HG03521 (cell line): ENCODE results near the gene PTPRR.

Source experiments
- ATAC-seq: cut with Tn5 transposase; IDR thresholded peaks from one replicate; pipeline ENCODE4 v1.9.1; 2021; ENCODE audit warnings: mild to moderate bottlenecking, moderate library complexity; ENCODE audit not compliant: unreplicated experiment

Gene PTPRR

GRCh38 chr12:70919176-70919575, 1.4 kb downstream of the PTPRR start:
- ATAC-seq: no peak

DNA sequence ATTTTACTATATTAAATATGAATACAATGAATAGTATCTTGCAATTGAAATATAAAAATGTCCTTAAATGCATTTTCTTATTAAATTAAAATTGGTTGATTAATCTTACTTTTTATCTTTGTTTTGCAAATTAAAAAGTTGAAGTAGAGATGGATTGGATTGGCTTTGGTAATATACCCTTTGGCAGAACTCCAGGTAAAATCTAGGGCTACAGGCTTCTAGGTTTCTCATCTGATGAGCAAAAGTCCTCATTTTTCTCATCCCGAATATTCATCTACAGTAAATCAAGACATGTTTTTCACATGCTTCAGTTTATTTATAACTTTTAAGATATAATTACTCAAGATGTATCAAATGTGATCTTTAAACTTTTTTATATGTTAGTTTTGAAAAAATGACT, 2.2 kb downstream of the PTPRR start:
- no peak for ATAC-seq

- no peak for ATAC-seq
These were observed 9.9 kb downstream of the PTPRR start for GRCh38 chr12:70910666-70911065.

DNA sequence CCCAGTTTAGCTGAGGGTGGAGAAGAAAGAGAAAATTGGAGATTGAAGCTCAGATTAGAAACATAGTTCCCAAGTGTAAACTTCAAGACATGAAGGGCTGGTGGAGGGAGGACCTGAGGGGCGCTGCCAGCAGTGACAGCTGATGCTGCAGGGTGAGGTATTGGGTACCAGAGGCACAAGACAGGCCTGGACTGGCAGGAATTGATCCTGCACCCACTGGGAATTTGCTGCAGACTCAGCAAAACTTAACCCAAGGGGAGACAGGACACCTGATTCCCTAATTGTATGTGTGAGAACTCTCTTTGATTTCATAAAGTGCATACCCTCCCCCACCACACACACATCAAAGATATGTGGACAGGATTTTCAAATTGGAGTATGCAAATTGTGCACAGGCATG, 11.6 kb downstream of the PTPRR start:
- no peak for ATAC-seq

- ATAC-seq: no peak
These were observed 13.1 kb downstream of the PTPRR start for GRCh38 chr12:70907412-70907811.

DNA sequence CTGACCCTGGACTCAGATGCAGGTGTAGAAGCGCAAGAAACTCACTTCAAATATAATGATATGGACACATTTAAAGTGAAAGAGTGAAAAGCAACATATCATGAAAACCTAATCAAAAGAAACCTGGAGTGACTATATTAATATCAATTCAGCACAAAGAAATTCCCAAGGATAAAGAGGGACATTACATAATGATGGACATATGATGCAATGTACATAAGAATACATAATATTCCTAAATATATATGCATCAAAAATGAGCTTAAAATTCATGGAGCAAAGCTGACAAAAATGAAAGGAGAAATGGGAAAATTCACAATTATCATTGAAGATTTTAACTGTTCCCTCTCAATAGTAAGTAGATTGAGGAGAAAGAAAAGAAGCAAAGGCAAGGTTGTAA, 24.6 kb downstream of the PTPRR start:
- ATAC-seq: no peak

DNA sequence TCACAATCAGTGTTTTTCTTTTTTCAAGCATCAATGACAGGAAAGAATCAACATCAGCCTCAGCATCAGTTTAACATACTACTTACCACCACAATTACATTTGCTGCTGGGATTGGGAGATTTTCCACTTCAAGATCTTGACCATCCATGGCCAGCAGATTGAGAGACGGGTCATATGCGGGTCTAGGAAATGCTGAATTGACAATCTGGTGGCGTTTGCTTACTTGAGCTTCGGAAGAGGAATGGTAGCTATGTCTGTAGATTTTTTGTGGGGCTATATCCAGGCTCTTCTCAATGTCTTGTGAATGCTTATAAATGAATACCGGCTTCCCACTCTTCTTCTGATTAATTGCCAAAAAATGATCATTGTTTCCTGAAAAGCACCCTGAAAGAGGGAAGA, 27.9 kb downstream of the PTPRR start:
- ATAC-seq: no peak

DNA sequence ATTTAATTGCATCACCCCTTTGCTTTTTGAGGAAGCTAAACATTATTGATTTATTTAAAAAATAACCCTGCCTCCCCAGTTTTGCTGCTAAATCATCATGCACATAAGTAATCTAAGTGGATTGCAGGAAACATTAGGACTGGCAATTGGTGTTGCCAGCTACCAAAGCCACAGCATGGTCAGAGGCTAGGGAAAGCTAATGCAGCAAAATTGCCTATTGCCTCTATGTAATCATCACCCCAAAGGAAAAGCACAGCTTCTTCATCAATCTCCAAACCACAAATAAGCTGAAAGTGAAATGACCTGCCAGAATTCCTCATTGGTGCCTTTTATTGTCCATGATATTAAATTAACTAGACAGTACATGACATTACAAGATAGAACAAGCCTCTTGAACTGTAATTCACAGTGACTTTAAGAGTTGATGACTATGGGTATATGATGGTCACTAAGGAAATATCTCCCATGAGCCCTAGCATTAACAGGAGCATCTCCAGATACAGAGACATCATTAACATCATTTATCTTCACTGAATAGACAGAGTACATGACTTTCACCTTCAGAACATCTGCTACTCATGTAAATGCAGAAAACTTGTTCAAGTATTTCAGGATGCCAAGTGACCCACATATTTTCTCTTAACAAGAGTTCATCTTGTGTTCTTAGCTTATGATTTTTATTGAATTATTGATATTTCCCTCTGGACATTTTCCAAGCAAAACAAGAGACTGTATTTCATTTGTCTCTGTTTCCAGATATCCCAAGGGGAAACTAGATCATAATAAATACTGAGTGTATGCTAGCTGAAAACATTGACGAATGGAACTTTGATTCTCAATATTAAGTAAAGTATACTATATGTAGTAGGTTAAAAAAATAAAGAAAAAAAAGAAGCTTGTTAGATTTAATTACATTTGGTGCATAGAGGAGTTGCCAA, 29.4 kb downstream of the PTPRR start:
- no peak for ATAC-seq

DNA sequence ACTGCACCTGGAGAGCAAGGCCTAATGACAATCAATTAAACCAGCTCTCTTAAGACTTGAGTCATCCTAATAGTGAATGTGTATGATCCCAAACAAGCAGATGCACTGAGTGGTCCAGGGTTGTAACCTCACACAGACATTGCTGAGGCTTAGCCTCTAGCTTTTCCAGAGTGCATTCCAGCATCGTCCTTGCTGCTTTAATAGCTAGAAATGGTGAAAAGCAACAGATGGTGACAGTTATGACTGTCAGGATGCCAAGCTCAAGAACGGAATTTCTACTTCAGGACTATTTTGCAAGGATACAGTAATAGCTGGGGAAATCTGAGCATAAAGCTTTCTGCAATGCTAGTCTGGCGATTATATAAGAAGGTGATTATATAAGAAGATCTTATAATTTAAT, 34.6 kb downstream of the PTPRR start:
- no peak for ATAC-seq

DNA sequence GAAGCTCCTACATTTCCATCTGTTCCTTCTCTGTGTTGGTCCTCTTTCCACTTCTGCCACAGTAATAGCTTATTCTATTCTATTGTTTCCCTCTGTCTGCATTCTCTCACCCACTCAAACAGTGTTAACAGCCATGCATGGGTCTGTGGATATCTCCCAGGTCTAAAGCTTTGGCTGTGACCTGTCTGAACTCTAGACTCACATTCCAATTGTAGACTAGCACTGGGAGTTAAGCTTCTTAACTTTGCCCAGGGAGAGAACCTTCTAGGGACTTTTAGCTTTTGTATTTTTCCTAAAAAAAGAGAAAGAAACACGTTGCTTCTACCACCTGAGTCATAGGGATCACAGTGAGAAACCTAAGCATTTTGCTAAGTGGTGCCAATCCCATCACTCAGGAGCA, 36.7 kb downstream of the PTPRR start:
- no peak for ATAC-seq

DNA sequence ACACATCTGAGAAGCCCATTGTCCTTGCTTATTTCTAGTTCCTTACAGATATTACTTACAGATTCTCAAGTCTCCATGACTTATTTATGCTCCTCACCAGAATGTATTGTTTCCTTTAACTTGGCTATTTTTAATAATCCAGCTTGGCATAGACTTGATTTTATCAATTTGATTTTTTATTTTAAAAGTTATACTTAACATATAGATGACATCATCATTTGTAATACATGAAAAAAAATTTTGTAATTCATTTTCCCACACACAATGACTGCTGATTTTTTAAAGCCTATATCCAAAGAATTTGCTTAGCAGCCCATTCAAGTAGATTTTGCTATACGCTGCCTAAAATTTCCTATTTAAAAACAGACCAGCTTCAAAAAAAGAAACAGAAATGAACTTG, 39.8 kb downstream of the PTPRR start:
- no peak for ATAC-seq

DNA sequence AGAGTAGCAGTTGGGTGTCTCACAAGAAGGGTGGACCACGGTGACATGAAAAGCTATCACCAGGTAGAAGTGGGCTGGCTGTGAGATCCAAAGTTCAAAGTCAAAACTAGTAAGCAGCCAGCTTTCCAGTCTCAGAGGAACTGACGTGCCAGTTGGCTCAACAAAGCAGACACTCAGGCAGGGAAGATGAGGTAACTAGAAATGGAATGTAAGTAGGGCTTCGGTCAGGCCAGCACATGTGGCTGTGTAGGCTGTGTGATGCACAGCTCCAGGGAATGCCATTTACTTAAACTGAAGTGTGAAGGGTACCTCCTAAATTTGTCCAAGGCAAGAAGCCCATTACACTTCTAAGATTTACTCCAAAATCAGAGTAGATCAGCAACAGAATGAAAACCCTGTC, 43.6 kb downstream of the PTPRR start:
- ATAC-seq: no peak

- ATAC-seq: no peak
These were observed 44.9 kb downstream of the PTPRR start for GRCh38 chr12:70875628-70876027.

GRCh38 chr12:70854881-70855568, 65.5 kb downstream of the PTPRR start:
- ATAC-seq: no peak

DNA sequence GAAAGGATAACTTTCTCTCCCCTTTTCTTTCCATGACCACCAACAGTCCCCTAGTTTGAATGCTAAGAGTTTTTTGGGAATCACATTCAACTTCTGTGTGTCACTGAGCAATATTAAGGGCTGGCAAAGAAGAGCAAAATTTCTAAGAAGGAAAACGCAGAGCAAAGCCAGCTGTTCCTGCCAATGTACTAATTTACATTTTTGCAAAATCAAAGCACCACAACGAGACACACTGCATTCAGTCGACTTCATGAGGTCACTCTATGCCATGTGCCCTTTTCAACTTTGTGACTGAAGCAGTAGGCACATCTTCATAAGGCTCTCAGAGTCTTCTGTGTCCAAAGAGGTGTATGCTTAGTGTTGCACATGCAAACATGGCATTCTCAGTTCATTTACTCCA, 66.4 kb downstream of the PTPRR start:
- ATAC-seq: no peak

DNA sequence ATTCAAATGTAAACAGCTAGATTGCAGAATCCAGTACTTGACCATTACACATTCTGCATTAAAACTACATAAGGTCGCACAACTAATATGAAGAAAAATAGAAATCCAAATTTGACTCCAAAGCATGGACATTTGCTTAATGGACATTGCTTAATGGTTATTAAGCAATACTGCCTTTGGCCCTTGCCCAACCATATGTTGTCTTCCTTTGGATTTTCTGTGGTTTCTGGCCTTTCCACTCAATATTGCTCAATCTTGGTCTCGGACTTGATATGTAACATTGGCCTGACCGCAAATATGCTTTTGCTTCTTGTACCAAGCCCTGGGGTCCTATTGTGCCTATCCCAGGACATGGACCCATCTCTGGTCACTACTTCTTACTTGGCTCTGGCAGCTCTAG, 67.2 kb downstream of the PTPRR start:
- ATAC-seq: no peak

DNA sequence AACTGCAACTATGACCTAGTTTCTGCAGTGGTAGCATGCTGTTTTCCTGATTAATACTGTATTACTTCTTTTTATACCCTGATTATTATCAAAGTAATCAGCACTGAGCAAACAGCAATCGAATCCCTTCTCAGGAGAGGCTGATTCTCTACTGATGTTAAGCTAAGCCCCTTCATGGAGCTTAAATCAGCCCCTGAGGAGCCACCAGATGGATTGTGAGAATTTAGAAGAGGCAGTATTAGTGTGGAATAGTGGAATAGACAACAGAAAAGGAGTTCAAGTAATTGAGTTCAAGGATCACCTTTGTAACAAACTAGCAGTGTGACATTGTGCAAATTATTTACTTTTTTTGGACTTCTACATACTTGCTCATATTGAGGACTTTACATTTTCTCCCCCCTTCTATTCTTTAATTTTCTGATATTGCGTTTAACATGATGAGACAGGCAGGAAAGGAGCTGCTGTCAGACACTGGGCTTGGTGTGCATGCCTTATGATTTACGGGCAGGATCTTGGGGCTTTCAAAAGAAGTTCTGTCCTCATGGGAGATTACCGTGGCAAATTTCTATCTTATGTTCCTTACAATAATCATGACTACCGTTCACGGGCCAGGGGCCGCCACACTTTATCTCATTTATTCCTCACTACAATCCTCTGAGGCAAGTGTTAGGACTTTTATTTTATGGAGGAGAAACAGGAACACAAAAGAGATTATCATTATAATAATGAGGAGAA, 68.0 kb downstream of the PTPRR start:
- ATAC-seq: no peak

DNA sequence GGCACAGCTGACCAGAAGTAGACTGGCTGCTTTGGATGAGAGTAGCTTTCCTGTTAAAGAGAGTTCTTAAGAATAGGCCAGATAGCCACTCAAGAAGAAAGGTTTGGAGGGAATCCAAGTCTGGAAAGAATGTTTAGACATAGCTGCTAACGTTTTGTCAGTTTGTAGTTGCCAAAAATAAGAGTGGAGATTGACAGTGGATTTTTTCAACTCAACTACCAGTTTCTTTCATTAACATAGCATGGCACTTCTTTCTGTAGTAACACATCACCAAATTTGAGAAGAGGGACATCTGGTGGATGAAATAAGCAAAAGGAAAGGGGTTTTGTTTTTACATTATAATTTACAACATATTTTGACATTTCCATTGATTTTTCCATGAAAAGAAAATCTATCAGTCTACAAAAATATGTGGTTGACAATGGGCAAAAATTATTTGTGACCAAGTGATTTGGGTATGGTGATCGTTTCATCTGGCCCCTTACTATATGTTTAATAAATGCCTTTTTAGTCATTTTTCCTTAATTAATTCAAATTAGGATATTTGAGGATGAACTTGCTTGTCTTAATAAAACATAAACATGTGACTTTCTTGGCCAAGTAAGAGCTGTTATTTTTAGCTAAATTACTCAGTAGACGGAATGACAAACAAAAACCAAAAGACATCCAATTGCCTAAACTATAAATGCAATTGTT, 71.1 kb downstream of the PTPRR start:
- no peak for ATAC-seq

DNA sequence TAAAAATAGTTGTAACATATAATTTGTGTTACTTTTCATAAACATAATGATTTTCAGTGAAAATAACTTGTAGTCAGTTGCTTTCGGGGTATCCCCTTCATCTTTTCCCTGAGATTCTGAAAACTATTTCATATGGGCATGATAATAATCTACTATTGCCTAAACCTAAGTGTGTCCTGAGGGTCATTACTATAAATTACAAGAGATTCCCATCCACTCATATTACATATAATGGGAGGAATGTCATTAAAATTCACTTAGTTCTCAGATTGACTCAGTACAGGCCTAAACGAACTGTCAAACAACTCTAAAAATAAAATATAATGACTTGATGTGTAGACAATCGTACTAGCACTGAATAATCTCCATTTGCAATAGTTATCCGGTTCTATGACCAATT, 72.7 kb downstream of the PTPRR start:
- ATAC-seq: no peak

DNA sequence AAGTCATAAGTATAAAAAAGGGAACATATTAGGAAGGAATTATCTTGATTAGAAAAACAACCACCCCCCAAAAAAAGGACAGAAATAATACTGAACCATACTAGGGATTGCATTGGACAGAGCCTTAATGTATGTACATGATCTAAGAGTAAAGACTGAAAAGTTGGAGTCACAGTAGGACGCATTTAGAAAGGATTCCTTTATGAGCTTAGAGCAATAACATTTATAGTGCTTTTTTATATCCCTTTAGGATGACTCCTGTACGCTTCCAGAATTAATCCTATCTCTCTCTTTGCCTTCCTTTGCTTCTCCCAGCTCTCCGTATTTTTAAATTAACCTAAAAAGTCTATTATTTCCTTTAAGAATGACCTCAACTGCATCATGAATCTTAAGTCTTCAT, 75.3 kb downstream of the PTPRR start:
- no peak for ATAC-seq

- ATAC-seq: no peak
These were observed 77.2 kb downstream of the PTPRR start for GRCh38 chr12:70843363-70843762.
